HepG2 (cell line): ENCODE data around the gene RNF4. TPM values are rescaled to one million over a fixed set of nuclear protein-coding genes. Genes with fewer than 3 reads are reported as not detected.

Experiments used
- ARHGAP35 ChIP-seq: sonication (generic); formaldehyde crosslinking; IDR thresholded peaks from 2 replicates; pipeline ENCODE4 v1.9.0; 2022; ENCODE audit warnings: mild to moderate bottlenecking, inconsistent platforms, moderate library complexity, missing genetic modification reagents, borderline replicate concordance
- ASH2L ChIP-seq: fragments of 300-600, 200-600 bp; sonication (generic); IDR thresholded peaks from 2 replicates; pipeline ENCODE4 v1.7.0; 2017; ENCODE audit warnings: low read depth, mild to moderate bottlenecking, moderate library complexity, mixed read lengths, low read length; ENCODE audit not compliant: insufficient read length
- CCAR2 ChIP-seq: fragments of 200-400 bp; formaldehyde crosslinking; optimal IDR thresholded peaks from 2 replicates; pipeline ENCODE3; 2018; ENCODE audit warnings: low read depth, mild to moderate bottlenecking, low read length, moderate library complexity
- CHD2 ChIP-seq: IDR thresholded peaks from 2 replicates; pipeline ENCODE4 v1.6.1; 2011; ENCODE audit warnings: low read depth, low read length, improper control_type of control experiment
- FOXC1 ChIP-seq: sonication (generic); formaldehyde crosslinking; IDR thresholded peaks from 2 replicates; pipeline ENCODE4 v1.8.0; 2022; ENCODE audit warnings: mild to moderate bottlenecking, missing genetic modification reagents, borderline replicate concordance
- FOXK2 ChIP-seq: fragments of 450-650 bp; IDR thresholded peaks from 2 replicates; pipeline ENCODE4 v1.6.1; 2016
- GMEB1 ChIP-seq: sonication (generic); formaldehyde crosslinking; IDR thresholded peaks from 2 replicates; pipeline ENCODE4 v1.5.1; 2020; ENCODE audit warnings: missing genetic modification reagents, mild to moderate bottlenecking, borderline replicate concordance
- RAD51 ChIP-seq: fragments of 450-650 bp; IDR thresholded peaks from 2 replicates; pipeline ENCODE4 v1.6.1; 2016; ENCODE audit warnings: borderline replicate concordance
- REST ChIP-seq, 2 experiments: IDR thresholded peaks; 2 replicates each; pipeline ENCODE4 v1.6.1; 2011 to 2012; ENCODE audit warnings: low read length in 2 of 2, borderline replicate concordance in 1 of 2, low read depth in 1 of 2, mild to moderate bottlenecking in 1 of 2, moderate library complexity in 1 of 2
- RFX1 ChIP-seq: fragments of 450-650 bp; IDR thresholded peaks from 2 replicates; pipeline ENCODE4 v1.6.1; 2017
- SAP130 ChIP-seq: IDR thresholded peaks from 2 replicates; pipeline ENCODE4 v1.6.1; 2016; ENCODE audit warnings: low read depth
- SNAPC5 ChIP-seq: sonication (generic); formaldehyde crosslinking; IDR thresholded peaks from 2 replicates; pipeline ENCODE4 v1.8.1; 2023; ENCODE audit warnings: mild to moderate bottlenecking, missing genetic modification reagents, borderline replicate concordance
- TIGD3 ChIP-seq: sonication (generic); formaldehyde crosslinking; IDR thresholded peaks from 2 replicates; pipeline ENCODE4 v1.5.1; 2020; ENCODE audit warnings: mild to moderate bottlenecking, missing genetic modification reagents, borderline replicate concordance
- ZBTB42 ChIP-seq: sonication (generic); formaldehyde crosslinking; IDR thresholded peaks from 2 replicates; pipeline ENCODE4 v1.5.0; 2020; ENCODE audit warnings: mild to moderate bottlenecking, missing genetic modification reagents
- ZFP37 ChIP-seq: sonication (generic); formaldehyde crosslinking; IDR thresholded peaks from 2 replicates; pipeline ENCODE4 v1.4.0; 2020; ENCODE audit warnings: missing genetic modification reagents, borderline replicate concordance
- ZNF234 ChIP-seq: sonication (generic); formaldehyde crosslinking; conservative IDR thresholded peaks from 2 replicates; pipeline ENCODE4 v1.5.1; 2020; ENCODE audit warnings: mild to moderate bottlenecking, missing genetic modification reagents
- ZNF720 ChIP-seq: sonication (generic); formaldehyde crosslinking; IDR thresholded peaks from 2 replicates; pipeline ENCODE4 v1.4.0; 2020; ENCODE audit warnings: missing genetic modification reagents
- ZNF816 ChIP-seq: sonication (generic); formaldehyde crosslinking; IDR thresholded peaks from 2 replicates; pipeline ENCODE4 v1.8.0; 2022; ENCODE audit warnings: missing genetic modification reagents, mild to moderate bottlenecking, borderline replicate concordance
- ZNF891 ChIP-seq: sonication (generic); formaldehyde crosslinking; IDR thresholded peaks from 2 replicates; pipeline ENCODE4 v1.5.0; 2020; ENCODE audit warnings: mild to moderate bottlenecking, missing genetic modification reagents
- ZSCAN22 ChIP-seq: sonication (generic); formaldehyde crosslinking; IDR thresholded peaks from 2 replicates; pipeline ENCODE4 v1.4.0; 2020; ENCODE audit warnings: mild to moderate bottlenecking, missing genetic modification reagents
- polyA plus RNA-seq, 8 experiments: library from polyadenylated mRNA; depleted of rRNA in 3 of 8; stranded (reverse) in 7 of 8; unstranded in 1 of 8; fragments of >200 nt; fragmentation: Illumina TruSeq in 4 of 8; extraction: Trizol in 4 of 8; gene quantifications; 2 replicates each; pipeline versions ENCODE4 v1.2.1 to v1.2.3, GENCODE V29; 2011 to 2016; ENCODE audit warnings: low read depth in 4 of 8, missing spikeins in 1 of 8, mixed read lengths in 1 of 8; ENCODE audit not compliant: insufficient read depth in 1 of 8
- total RNA-seq, 5 experiments: library from RNA; depleted of rRNA; stranded (reverse); fragments of >200 nt; fragmentation: Illumina TruSeq; extraction: Trizol; gene quantifications; 2 replicates each; pipeline ENCODE4 v1.2.3, GENCODE V29; 2016; ENCODE audit warnings: low read depth in 1 of 5

The RNF4 gene
- total and polyA plus RNA-seq, 2 of the 13 experiments (the other 11 are each of a cell fraction or from before 2014, with no cell fraction given): 38.1 to 45.1 TPM

GRCh38 chr4:2441393-2442174 lies 27.3 kb upstream of the RNF4 start (continued):
- TF ChIP-seq REST (IDR thresholded peaks at IDR 0.05; ENCODE audit: borderline replicate concordance in 1 of 2, low read depth in 1 of 2, low read length in 2 of 2): no peak
- no peak for TF ChIP-seq ZNF234 (CRISPR knock-in tag)
- TF ChIP-seq FOXK2: no peak
- TF ChIP-seq CHD2: no peak
- TF ChIP-seq ZBTB42: no peak
- no peak for TF ChIP-seq ZNF816
- TF ChIP-seq SAP130 (CRISPR knock-in tag): peak; percentile 62
- no peak for TF ChIP-seq ARHGAP35 (CRISPR knock-in tag)
- TF ChIP-seq CCAR2: no peak
- no peak for TF ChIP-seq SNAPC5 (CRISPR knock-in tag)
- no peak for TF ChIP-seq RFX1
- TF ChIP-seq ASH2L: no peak
- no peak for TF ChIP-seq ZFP37 (CRISPR knock-in tag)
- TF ChIP-seq ZSCAN22: no peak
- TF ChIP-seq RAD51: no peak
- TF ChIP-seq ZNF720 (CRISPR knock-in tag): no peak
- TF ChIP-seq ZNF891 (CRISPR knock-in tag): peak; percentile 73; the same call in 1 of the 2 replicates
- no peak for TF ChIP-seq TIGD3 (CRISPR knock-in tag)
- no peak for TF ChIP-seq FOXC1 (CRISPR knock-in tag)
- no peak for TF ChIP-seq GMEB1
